ENCODE measurements around the gene TOX2.

Gene TOX2

GRCh38 chr20:43940518-43941225 lies 26.0 kb downstream of the TOX2 start:
- H3K4me1 ChIP-seq: no peaks in the 10 kb centered on the region
- no peaks in the 10 kb centered on the region for H3K36me3 ChIP-seq
- no peak overlapping the region for H3K4me3 ChIP-seq (ENCODE audit: low read depth, low read length)
- H3K9me3 ChIP-seq: no peaks in the 10 kb centered on the region
- H3K27me3 ChIP-seq: no peaks in the 10 kb centered on the region
- DNase-seq: no peak
- TF ChIP-seq CTCF (IDR thresholded peaks at IDR 0.05; ENCODE audit: low read depth, low read length): no peak

- H3K27me3 ChIP-seq: no peaks in the 10 kb centered on the region
- H3K36me3 ChIP-seq: no peaks in the 10 kb centered on the region
- no peak for TF ChIP-seq CTCF (IDR thresholded peaks at IDR 0.05; ENCODE audit: low read depth, low read length)
- H3K9me3 ChIP-seq: no peaks in the 10 kb centered on the region
- no peaks in the 10 kb centered on the region for H3K4me1 ChIP-seq
- H3K4me3 ChIP-seq (ENCODE audit: low read depth, low read length): no peak overlapping the region
- DNase-seq: no peak
Observed at GRCh38 chr20:43941476-43942200, 27.0 kb downstream of the TOX2 start.

GRCh38 chr20:43942201-43942590 lies 27.5 kb downstream of the TOX2 start:
- no peak for DNase-seq
- Histone ChIP-seq H3K4me3 (ENCODE audit: low read depth, low read length) (no peak overlapping the region), H3K9me3 (no peaks in the 10 kb centered on the region), H3K4me1 (no peaks in the 10 kb centered on the region), H3K27me3 (no peaks in the 10 kb centered on the region), H3K36me3 (no peaks in the 10 kb centered on the region)
- no peak for TF ChIP-seq CTCF (IDR thresholded peaks at IDR 0.05; ENCODE audit: low read depth, low read length)

- no peak for TF ChIP-seq CTCF (IDR thresholded peaks at IDR 0.05; ENCODE audit: low read depth, low read length)
- no peaks in the 10 kb centered on the region for H3K9me3 ChIP-seq
- no peaks in the 10 kb centered on the region for H3K27me3 ChIP-seq
- H3K36me3 ChIP-seq: no peaks in the 10 kb centered on the region
- no peak overlapping the region for H3K4me3 ChIP-seq (ENCODE audit: low read depth, low read length)
- no peaks in the 10 kb centered on the region for H3K4me1 ChIP-seq
- no peak for DNase-seq
Observed at GRCh38 chr20:43942667-43943285, 28.1 kb downstream of the TOX2 start.

GRCh38 chr20:43943725-43944124 lies 29.1 kb downstream of the TOX2 start:
- H3K9me3 ChIP-seq: no peaks in the 10 kb centered on the region
- no peak for TF ChIP-seq CTCF (IDR thresholded peaks at IDR 0.05; ENCODE audit: low read depth, low read length)
- DNase-seq: no peak
- no peaks in the 10 kb centered on the region for H3K4me1 ChIP-seq
- no peaks in the 10 kb centered on the region for H3K36me3 ChIP-seq
- no peaks in the 10 kb centered on the region for H3K27me3 ChIP-seq
- no peak overlapping the region for H3K4me3 ChIP-seq (ENCODE audit: low read depth, low read length)

Measured in BE2C (cell line).